ENCODE results near the gene HGD.
A peak's percentile ranks its signal among the peaks of the same experiment; 100 is the strongest.
"Not testable (repeated sequence)": the region's sequence is repeated elsewhere in the genome, so short reads cannot be mapped to it uniquely, and the experiment has no call there.

HGD gene

DNA sequence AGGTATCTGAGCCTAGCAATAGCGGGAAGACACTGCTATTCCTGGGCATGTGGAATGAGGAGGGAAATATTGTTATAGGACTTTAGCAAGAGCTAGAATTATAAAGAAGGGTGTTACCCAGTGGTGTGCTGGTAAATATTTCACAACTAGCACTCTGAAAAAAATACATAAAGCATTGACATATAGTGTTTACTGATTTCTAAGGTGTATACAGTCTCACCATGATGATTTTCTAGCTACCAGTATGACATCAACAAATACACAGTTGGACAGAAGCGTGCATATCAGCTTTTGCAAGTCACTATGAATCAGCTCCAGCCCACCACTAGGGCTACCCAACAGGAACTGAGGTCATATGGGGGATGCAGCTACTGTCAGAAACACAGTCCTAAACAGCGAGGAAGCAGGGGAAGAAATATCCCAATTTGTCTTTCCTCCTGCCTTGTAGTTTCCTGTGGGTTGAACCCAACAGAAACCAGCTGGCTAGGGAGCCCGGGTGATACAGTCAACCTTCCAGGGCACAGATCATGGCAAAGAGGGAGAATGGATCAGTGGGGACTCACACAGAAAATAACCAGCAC lies 39.6 kb downstream of the HGD start:
- DNase-seq, result no peak
- intact Hi-C loops (cut with DNase I), result no loop called here

- DNase-seq, result no peak
- intact Hi-C loops (cut with DNase I), result no loop called here
These were observed 40.3 kb downstream of the HGD start for GRCh38 chr3:120641696-120642246.

DNA sequence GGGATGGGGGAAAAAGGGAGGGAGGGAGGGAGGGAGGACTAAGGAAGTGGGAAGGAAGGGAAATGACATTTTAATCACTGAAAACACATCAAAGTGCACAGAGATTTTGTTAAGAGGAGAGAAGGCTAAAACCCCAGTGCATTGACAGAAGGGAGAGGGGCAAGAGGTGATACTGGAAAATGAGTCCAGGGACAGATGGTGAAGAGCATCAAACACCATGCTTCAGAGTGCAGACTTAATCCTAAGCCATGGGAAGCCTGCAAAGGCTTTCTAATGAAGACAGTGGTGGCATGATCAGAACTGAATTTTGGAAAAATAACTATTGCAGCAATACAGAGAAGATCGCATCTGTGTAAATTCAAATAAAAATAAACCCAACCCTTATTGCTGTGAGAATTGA lies 41.8 kb downstream of the HGD start:
- DNase-seq, result no peak
- intact Hi-C loops (cut with DNase I), result no loop called here

GRCh38 chr3:120638820-120639219 lies 43.2 kb downstream of the HGD start:
- intact Hi-C loops (cut with DNase I); DNase-seq: not testable (repeated sequence)

- intact Hi-C loops (cut with DNase I), result no loop called here
These were observed 44.0 kb downstream of the HGD start for GRCh38 chr3:120637851-120638559.

DNA sequence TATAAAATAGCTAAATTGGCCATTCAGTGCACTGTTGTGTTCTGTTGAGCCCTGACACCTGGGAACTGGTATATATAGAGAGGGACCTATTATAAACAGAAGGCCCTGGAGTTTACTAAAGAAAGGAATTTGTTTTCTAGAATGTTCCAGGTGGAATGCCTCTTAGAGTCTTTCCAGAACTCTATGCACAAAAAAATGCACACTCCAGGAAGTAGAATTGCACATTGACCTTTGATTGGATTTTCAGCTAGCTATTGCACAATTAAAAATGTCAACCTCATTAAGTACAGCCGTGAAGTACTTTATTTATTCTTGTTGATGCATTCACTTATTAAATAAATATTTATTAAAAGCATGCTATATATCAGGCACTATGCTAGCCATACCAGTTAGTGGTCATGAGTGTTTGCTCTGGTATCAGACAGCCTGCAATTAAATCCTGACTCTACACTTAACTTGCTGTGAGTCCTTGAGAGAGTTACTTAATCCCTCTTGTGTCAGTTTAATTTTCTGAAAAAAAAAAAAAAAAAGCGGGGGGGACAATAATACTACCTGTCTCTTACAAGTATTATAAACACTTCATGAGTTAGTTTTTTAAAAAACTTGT lies 45.1 kb downstream of the HGD start:
- DNase-seq, result no peak
- intact Hi-C loops (cut with DNase I), result no loop called here

More at GRCh38 chr3:120637851-120638559, 44.0 kb downstream of the HGD start:
- no peak for DNase-seq

GRCh38 chr3:120634539-120634938 lies 47.5 kb downstream of the HGD start:
- DNase-seq, result no peak
- intact Hi-C loops (cut with DNase I), result no loop called here

GRCh38 chr3:120625159-120625586 lies 56.9 kb downstream of the HGD start:
- intact Hi-C loops (cut with DNase I), result no loop called here
- DNase-seq, result no peak

DNA sequence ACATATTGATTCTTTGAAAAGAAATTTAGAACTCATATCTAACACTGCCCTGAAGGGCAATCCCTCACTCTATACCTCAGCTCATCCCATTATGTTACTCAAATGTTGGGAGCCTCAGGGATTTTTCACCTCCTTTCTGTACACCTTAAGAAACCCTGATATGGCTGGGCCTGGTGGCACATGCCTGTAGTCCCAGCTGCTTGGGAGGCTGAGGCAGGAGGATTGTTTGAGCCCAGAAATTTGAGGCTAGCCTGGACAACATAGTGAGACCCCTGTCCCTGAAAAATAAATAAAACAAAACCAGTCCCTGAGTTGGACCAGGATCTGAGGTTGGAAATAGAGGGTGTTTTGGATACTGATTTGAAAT lies 58.3 kb downstream of the HGD start:
- intact Hi-C loops (cut with DNase I), result no loop called here
- DNase-seq, result no peak

GRCh38 chr3:120622870-120623726 lies 58.9 kb downstream of the HGD start:
- no peak for DNase-seq
- intact Hi-C loops (cut with DNase I), result no loop called here

DNA sequence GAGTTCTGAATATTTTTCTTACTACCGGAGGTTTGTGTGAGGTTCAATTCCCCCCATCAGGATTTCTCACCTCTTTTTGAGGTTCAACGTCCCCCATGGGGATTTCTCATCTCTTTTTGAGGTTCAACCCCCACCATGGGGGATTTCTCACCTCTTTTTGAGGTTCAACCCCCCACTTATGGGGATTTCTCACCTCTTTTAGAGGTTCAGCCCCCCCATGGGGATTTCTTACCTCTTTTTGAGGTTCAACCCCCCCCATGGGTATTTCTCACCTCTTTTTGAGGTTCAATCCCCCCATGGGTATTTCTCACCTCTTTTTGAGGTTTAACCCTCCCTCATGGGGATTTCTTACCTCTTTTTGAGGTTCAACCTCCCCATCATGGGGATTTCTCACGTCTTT lies 59.6 kb downstream of the HGD start:
- DNase-seq, result no peak
- intact Hi-C loops (cut with DNase I), result no loop called here

DNA sequence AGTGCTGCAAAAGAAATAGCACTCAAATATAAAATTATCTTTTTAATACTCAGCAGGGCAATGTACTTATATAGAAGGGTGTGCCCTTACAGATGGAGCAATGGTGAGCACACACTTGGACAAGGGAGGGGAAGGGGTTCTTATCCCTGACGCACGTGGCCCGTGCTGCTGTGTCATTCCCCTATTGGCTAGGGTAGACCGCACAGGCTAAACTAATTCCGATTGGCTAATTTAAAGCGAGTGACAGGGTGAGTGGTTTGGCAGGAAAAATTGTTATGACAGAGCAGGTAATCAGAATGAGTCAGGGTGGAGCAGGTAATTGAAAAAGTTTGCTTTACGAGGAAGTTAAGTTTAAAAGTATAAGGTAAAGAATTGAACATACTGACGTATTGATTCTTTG lies 65.3 kb downstream of the HGD start:
- DNase-seq; intact Hi-C loops (cut with DNase I): not testable (repeated sequence)

GRCh38 chr3:120615847-120616609 lies 66.0 kb downstream of the HGD start:
- peak in 6 of 10 donors; percentile 12 to 83 (median 33) for DNase-seq

GRCh38 chr3:120614765-120615164 lies 67.3 kb downstream of the HGD start:
- intact Hi-C loops (cut with DNase I), result no loop called here
- DNase-seq, result no peak

More at GRCh38 chr3:120615847-120616609, 66.0 kb downstream of the HGD start:
- intact Hi-C loops (cut with DNase I), result no loop called here

DNA sequence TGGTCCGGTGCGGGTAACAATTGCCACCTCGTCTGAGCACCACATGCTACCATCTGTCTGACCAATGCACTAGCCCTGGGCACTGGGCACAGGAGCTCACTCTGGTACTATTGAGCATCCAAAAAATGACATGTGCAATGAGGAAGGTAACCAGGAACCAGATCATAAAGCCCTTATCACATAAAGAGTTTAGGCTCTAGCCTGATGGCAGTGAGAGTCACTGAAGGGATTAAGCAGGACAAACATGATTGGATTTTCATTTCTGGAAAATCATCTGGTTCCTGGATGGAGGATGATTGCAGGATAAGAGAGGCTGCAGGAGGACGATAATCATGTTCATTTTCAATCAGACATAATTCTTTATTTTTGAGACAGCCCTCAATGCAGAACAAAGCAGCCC lies 73.5 kb downstream of the HGD start:
- intact Hi-C loops (cut with DNase I), result no loop called here
- no peak for DNase-seq

GRCh38 chr3:120604784-120605183 lies 77.3 kb downstream of the HGD start:
- no peak for DNase-seq
- intact Hi-C loops (cut with DNase I), result no loop called here

DNA sequence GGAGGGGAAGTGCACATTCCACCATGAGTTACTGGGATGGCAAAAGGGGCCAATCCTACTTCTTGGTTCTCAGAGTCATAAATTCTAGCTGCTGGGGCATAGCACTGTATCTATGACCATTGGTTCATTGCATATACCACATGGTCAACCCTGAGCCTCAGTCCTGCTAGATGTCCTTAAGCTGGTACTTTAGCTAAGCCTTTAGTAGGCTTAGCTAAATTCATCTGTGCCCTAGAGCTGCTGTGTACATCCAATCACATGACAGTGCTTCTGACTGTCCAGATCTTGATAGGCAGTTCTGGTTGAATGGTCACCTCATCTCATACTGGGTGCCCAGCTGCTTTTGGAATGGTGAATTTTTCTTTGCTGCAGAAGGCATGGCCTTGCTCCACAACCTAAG lies 77.7 kb downstream of the HGD start:
- no peak for DNase-seq
- intact Hi-C loops (cut with DNase I), result no loop called here

- intact Hi-C loops (cut with DNase I), result no loop called here
- no peak for DNase-seq
These were observed 79.4 kb downstream of the HGD start for GRCh38 chr3:120602682-120603081.

- intact Hi-C loops (cut with DNase I), result no loop called here
- no peak for DNase-seq
These were observed 80.5 kb downstream of the HGD start for GRCh38 chr3:120601554-120601953.

- intact Hi-C loops (cut with DNase I), result no loop called here
- no peak for DNase-seq
These were observed 82.8 kb downstream of the HGD start for GRCh38 chr3:120599211-120599610.
